ENCODE results near the gene ZNF24. TPM values are rescaled to one million over a fixed set of nuclear protein-coding genes. Genes with fewer than 3 reads are reported as not detected.

Gene ZNF24
- total and polyA plus RNA-seq, 2 of the 4 experiments (the other 2 are of a cell fraction) = 7.6 to 20.8 TPM

DNA sequence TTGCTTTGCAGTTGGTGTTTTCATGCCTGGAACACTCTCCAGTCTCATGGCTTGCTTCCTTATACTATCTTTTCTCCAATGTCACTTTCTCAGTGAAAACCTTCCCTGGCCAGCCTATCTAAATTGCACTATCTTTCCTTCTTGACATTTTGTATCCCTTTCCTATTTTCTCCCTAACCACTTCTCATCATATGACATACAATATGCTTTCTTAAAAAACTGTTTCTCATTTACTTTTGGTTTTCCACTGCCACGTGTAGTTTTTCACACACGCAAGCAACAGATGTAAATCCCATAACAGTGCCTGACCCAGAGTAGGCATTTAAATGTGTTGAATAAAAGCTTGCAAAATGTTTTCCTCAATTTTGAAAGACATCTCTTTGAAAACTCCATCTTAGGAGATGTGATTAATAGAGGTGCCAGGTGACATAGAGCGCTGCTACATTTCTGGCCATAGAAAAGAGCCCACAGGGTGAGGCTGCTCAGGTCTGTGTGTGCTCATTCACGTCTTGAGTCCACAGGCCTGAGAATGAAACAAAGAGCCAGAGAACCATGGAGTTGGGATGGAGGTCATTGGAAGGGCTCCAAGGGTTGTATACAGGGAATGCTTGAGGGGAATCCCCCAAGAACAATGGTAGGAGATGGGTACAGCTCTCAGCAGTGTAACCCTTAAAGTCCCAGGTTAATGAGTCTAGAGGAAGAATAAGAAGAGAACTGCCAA is 12.7 kb downstream of the ZNF24 start:
- no peak for ATAC-seq (ENCODE audit: low read depth)
- TF ChIP-seq CHD1 (IDR thresholded peaks at IDR 0.05; ENCODE audit: low read depth, low read length) (no peak), NFE2L2 (IDR thresholded peaks at IDR 0.05; ENCODE audit: low read depth, low read length) (no peak), RFX5 (IDR thresholded peaks at IDR 0.05; ENCODE audit: low read depth, low read length) (no peak), MAZ (IDR thresholded peaks at IDR 0.05; ENCODE audit: borderline replicate concordance, low read depth, low read length) (no peak), SMC3 (IDR thresholded peaks at IDR 0.05; ENCODE audit: low read depth, low read length) (no peak), POLR2A (IDR thresholded peaks at IDR 0.05; ENCODE audit: low read depth, low read length) (no peak), RAD21 (IDR thresholded peaks at IDR 0.05; ENCODE audit: low read length) (no peak), BHLHE40 (IDR thresholded peaks at IDR 0.05; ENCODE audit: low read depth, low read length) (no peak), RCOR1 (IDR thresholded peaks at IDR 0.05; ENCODE audit: insufficient replicate concordance, low read length) (no peak), MXI1 (IDR thresholded peaks at IDR 0.05; ENCODE audit: borderline replicate concordance, low read depth, low read length) (no peak), CEBPB (IDR thresholded peaks at IDR 0.05; ENCODE audit: low read depth, low read length) (no peak), FOS (IDR thresholded peaks at IDR 0.05; ENCODE audit: low read depth, low read length) (no peak), MAFK (IDR thresholded peaks at IDR 0.05; ENCODE audit: low read depth, low read length) (no peak)
- TF ChIP-seq, protein P1, sequence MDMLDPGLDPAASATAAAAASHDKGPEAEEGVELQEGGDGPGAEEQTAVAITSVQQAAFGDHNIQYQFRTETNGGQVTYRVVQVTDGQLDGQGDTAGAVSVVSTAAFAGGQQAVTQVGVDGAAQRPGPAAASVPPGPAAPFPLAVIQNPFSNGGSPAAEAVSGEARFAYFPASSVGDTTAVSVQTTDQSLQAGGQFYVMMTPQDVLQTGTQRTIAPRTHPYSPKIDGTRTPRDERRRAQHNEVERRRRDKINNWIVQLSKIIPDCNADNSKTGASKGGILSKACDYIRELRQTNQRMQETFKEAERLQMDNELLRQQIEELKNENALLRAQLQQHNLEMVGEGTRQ (IDR thresholded peaks at IDR 0.05; ENCODE audit: low read depth, low read length) = no peak
- TF ChIP-seq, protein P2, sequence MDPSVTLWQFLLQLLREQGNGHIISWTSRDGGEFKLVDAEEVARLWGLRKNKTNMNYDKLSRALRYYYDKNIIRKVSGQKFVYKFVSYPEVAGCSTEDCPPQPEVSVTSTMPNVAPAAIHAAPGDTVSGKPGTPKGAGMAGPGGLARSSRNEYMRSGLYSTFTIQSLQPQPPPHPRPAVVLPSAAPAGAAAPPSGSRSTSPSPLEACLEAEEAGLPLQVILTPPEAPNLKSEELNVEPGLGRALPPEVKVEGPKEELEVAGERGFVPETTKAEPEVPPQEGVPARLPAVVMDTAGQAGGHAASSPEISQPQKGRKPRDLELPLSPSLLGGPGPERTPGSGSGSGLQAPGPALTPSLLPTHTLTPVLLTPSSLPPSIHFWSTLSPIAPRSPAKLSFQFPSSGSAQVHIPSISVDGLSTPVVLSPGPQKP (IDR thresholded peaks at IDR 0.05; ENCODE audit: borderline replicate concordance, low read depth, low read length) = no peak
- TF ChIP-seq, protein P3, sequence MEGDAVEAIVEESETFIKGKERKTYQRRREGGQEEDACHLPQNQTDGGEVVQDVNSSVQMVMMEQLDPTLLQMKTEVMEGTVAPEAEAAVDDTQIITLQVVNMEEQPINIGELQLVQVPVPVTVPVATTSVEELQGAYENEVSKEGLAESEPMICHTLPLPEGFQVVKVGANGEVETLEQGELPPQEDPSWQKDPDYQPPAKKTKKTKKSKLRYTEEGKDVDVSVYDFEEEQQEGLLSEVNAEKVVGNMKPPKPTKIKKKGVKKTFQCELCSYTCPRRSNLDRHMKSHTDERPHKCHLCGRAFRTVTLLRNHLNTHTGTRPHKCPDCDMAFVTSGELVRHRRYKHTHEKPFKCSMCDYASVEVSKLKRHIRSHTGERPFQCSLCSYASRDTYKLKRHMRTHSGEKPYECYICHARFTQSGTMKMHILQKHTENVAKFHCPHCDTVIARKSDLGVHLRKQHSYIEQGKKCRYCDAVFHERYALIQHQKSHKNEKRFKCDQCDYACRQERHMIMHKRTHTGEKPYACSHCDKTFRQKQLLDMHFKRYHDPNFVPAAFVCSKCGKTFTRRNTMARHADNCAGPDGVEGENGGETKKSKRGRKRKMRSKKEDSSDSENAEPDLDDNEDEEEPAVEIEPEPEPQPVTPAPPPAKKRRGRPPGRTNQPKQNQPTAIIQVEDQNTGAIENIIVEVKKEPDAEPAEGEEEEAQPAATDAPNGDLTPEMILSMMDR (conservative IDR thresholded peaks at IDR 0.05; ENCODE audit: low read depth, low read length) = no peak
- Histone ChIP-seq H3K9me3 (ENCODE audit: control insufficient read depth, insufficient read depth, low read length) (0 out of 2 replicates have a peak, but pooled peaks cover 4% of the 10 kb centered on the region), H3K23ac (ENCODE audit: low read depth, low read length) (no peak overlapping the region), H3K79me1 (ENCODE audit: low read depth in 1 of 2, low read length in 2 of 2) (peaks cover 4 to 17% of the 10 kb centered on the region in 2 experiments; a peak in 3 of 4 replicates), H3K56ac (ENCODE audit: extremely low read depth, insufficient read depth, low read length) (no peak overlapping the region), H2BK20ac (ENCODE audit: low read depth, low read length) (no peak overlapping the region), H3K36me3 (ENCODE audit: control insufficient read depth, insufficient read depth, low read length) (peaks cover 15% of the 10 kb centered on the region), H2AK5ac (ENCODE audit: low read depth, low read length) (no peak overlapping the region), H2AK9ac (replicated peaks; ENCODE audit: low read depth, low read length, poor library complexity) (no peak overlapping the region), H2BK120ac (ENCODE audit: low read depth, low read length) (no peak overlapping the region), H3K9ac (ENCODE audit: low read depth, low read length) (no peak overlapping the region), H3K4me2 (ENCODE audit: low read depth, low read length) (no peak overlapping the region), H3K4me1 (ENCODE audit: control insufficient read depth, insufficient read depth, low read length) (no peaks in the 10 kb centered on the region), H3K27me3 (ENCODE audit: control insufficient read depth, insufficient read depth, low read length) (no peaks in the 10 kb centered on the region), H3K4me3 (ENCODE audit: insufficient read depth, low read depth, low read length) (no peak overlapping the region), H4K20me1 (ENCODE audit: insufficient read depth, low read length) (0 out of 2 replicates have a peak, but pooled peaks cover 3% of the 10 kb centered on the region), H4K8ac (ENCODE audit: low read depth in 2 of 2, low read length in 2 of 2) (no peak overlapping the region), H4K91ac (ENCODE audit: insufficient read depth, low read depth, low read length) (no peak overlapping the region), H3K14ac (replicated peaks; ENCODE audit: low read depth, low read length) (no peak overlapping the region), H4K5ac (ENCODE audit: low read depth, low read length) (no peak overlapping the region), H2BK15ac (ENCODE audit: low read depth, low read length) (no peak overlapping the region), H3K9me1 (ENCODE audit: insufficient read depth, low read length) (peaks cover 4% of the 10 kb centered on the region; the same call in 1 of the 2 replicates), H3K27ac (ENCODE audit: insufficient read depth, low read length) (no peak overlapping the region), H2AFZ (replicated peaks; ENCODE audit: low read length, poor library complexity) (no peak overlapping the region), H3K18ac (ENCODE audit: low read depth, low read length) (no peak overlapping the region), H3K4ac (ENCODE audit: low read depth, low read length) (no peak overlapping the region), H2BK5ac (ENCODE audit: low read depth, low read length, poor library complexity, severe bottlenecking) (no peak overlapping the region)
- ChIA-PET CTCF (interaction anchor here (0.6 kb wide), 1 partner anchor 411 kb away, joined by 6 read pairs; no protein-coding TSS in a partner anchor), POLR2A (ENCODE audit: unreplicated experiment) (no interaction called here)
- WGBS, 2 experiments (ENCODE audit: extremely low coverage in 2 of 2, insufficient read length in 1 of 2) = no CpG with 5 or more reads among the region's 4 CpGs
- in situ Hi-C loops (cut with MboI; ENCODE audit: low sequenced_read_pairs) (no loop called here), intact Hi-C loops (cut with micrococcal nuclease) (no loop called here), dilution Hi-C loops (cut with HindIII; ENCODE audit: low sequenced_read_pairs, unreplicated experiment) (no loop called here)
- no peak for DNase-seq
- no TSS peak for BruUV-seq (replicated peaks)
